ENCODE measurements around the gene FRMPD4. TPM values are rescaled to one million over a fixed set of nuclear protein-coding genes. Genes with fewer than 3 reads are reported as not detected.
"Not testable (repeated sequence)": the region's sequence is repeated elsewhere in the genome, so short reads cannot be mapped to it uniquely, and the experiment has no call there.

Gene FRMPD4
- total RNA-seq, 1 donor, result 3.9 TPM

DNA sequence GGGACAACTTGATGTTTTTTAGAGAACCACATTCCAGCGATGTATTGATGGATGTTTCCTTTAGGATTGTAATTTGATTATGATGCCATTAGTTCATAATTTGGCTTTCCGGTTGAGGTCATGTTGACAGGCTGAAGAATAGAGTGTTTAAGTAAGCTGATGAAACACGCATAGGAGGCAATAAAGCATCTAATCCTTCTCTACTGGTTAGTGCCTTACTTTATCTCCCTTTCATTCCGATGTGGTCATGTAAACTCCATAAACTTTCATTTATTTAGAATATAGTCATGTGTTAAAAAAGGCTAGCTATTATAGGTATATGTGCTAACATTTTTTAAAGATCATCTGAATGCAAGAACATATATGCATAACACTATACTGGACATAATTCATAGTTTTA lies 15.0 kb downstream of the FRMPD4 start:
- H3K4me3 ChIP-seq (ENCODE audit: low read depth, low read length), result no peak overlapping the region
- DNase-seq (ENCODE audit: low read depth), result peak; percentile 80
- TF ChIP-seq, protein P1, sequence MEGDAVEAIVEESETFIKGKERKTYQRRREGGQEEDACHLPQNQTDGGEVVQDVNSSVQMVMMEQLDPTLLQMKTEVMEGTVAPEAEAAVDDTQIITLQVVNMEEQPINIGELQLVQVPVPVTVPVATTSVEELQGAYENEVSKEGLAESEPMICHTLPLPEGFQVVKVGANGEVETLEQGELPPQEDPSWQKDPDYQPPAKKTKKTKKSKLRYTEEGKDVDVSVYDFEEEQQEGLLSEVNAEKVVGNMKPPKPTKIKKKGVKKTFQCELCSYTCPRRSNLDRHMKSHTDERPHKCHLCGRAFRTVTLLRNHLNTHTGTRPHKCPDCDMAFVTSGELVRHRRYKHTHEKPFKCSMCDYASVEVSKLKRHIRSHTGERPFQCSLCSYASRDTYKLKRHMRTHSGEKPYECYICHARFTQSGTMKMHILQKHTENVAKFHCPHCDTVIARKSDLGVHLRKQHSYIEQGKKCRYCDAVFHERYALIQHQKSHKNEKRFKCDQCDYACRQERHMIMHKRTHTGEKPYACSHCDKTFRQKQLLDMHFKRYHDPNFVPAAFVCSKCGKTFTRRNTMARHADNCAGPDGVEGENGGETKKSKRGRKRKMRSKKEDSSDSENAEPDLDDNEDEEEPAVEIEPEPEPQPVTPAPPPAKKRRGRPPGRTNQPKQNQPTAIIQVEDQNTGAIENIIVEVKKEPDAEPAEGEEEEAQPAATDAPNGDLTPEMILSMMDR (IDR thresholded peaks at IDR 0.05; ENCODE audit: insufficient read depth, low read depth, low read length), result no peak

DNA sequence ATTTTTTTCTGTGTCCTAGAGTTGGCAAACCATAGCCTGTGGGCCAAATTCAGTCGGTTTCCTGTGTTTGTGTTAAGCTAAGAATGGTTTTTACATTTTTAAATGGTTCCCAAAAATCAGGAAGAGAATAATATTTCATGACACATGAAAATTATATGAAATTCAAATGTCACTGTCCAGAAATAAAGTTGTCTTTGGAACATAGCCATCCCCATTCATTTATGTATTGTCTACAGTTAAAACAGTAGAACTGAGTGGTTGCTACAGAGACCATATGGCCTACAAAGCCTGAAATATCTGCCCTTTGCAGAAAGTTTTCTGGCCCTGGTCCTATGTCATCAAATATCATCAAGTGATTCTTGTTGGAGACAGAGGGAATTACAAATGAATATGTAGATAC lies 15.5 kb downstream of the FRMPD4 start:
- DNase-seq (ENCODE audit: low read depth), result no peak
- TF ChIP-seq, protein P1 (IDR thresholded peaks at IDR 0.05; ENCODE audit: insufficient read depth, low read depth, low read length), result no peak
- no peak overlapping the region for H3K4me3 ChIP-seq (ENCODE audit: low read depth, low read length)

DNA sequence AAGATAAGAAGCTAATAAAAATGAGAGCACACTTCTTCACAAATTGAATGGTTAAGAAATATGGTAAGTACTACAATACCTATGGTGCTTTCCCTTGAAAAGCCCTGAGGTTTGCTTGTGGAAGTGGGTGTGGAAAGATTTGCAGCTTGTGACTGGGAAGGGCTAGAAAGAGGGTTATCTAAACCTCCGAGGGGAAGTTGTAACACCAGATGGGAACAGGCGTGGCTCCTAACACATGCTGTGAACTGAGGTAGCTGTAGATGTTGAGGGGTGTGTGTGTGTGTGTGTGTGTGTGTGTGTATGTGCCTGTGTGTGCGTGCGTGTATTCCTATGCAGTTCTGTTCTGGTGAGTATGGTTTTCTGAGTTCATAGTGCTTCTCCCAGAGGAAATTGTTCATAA lies 21.5 kb downstream of the FRMPD4 start:
- TF ChIP-seq, protein P1 (IDR thresholded peaks at IDR 0.05; ENCODE audit: insufficient read depth, low read depth, low read length), result no peak
- H3K4me3 ChIP-seq (ENCODE audit: low read depth, low read length), result no peak overlapping the region
- peak; percentile 40 for DNase-seq (ENCODE audit: low read depth)

DNA sequence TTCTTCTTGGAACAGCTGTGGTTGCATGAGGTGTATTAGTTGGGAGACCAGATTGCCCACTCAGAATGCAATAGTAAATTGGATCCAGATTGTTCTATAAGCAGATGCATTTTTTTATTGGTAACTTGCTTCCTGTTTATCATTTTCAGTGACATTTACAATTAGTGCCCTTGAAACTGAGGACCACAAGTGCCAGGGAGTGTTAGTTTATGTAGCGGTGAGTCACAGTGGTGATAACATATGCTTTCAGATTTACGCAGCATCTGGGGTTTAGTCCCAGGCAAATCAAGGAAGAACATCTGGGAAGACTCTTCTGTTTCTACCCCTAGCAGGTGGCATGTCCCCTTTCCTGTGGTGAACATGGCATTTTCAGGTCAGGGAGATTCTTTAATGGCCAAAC lies 24.1 kb downstream of the FRMPD4 start:
- TF ChIP-seq, protein P1 (IDR thresholded peaks at IDR 0.05; ENCODE audit: insufficient read depth, low read depth, low read length), result no peak
- H3K4me3 ChIP-seq (ENCODE audit: low read depth, low read length), result no peak overlapping the region
- peak; percentile 80 for DNase-seq (ENCODE audit: low read depth)

DNA sequence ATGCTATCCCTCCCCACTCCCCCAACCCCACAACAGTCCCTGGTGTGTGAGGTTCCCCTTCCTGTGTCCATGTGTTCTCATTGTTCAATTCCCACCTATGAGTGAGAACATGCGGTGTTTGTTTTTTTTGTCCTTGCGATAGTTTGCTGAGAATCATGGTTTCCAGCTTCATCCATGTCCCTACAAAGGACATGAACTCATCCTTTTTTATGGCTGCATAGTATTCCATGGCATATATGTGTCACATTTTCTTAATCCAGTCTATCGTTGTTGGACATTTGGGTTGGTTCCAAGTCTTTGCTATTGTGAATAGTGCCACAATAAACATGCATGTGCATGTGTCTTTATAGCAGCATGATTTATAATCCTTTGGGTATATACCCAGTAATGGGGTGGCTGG lies 25.9 kb downstream of the FRMPD4 start:
- not testable (repeated sequence) for H3K4me3 ChIP-seq (ENCODE audit: low read depth, low read length); DNase-seq (ENCODE audit: low read depth)

DNA sequence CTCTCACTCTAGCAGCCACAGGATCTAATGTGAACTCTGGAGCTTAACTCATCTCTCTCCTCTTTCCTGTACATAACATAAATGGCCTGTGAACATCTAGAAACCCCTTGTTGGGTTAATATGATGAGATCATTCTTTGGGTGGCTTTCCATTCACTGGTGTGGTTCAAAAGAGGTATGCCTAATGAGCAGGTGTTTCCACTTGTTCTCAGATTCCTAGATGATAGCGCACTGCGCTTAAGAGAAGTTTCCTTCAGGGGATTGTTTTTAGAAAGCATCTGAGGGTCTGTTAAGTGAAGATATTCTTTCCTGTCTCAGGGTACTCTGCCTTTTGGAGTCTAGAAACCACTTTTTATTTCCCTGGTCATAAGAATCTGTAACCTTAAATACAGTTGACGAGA lies 32.5 kb downstream of the FRMPD4 start:
- no peak for DNase-seq (ENCODE audit: low read depth)
- TF ChIP-seq, protein P1 (IDR thresholded peaks at IDR 0.05; ENCODE audit: insufficient read depth, low read depth, low read length), result no peak
- no peak overlapping the region for H3K4me3 ChIP-seq (ENCODE audit: low read depth, low read length)

DNA sequence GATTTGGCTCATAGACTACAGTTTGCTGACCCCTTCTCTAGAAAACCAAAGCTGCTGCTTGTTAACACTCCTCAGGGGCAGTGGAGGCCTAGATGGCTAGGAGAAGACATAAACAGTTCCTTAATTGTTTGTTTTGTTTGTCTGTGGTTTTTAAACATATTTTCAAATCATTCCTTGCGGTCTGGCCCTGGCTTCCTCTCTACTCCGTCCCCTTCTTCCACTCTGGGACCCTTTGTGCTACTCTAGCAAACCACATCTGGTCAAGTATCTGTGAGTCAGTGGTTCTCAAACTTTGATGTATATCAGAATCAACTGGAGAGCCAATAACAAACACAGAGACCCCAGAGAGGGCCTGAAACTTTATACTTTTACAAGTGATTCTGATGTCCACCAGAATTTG lies 36.1 kb downstream of the FRMPD4 start:
- DNase-seq (ENCODE audit: low read depth), result peak; percentile 65
- no peak overlapping the region for H3K4me3 ChIP-seq (ENCODE audit: low read depth, low read length)

More for the DNA sequence above, 36.1 kb downstream of the FRMPD4 start:
- TF ChIP-seq, protein P1 (IDR thresholded peaks at IDR 0.05; ENCODE audit: insufficient read depth, low read depth, low read length), result no peak

Measured in fibroblast of villous mesenchyme (primary cell).